ENCODE measurements around the gene UBE2D3.

UBE2D3 gene

DNA sequence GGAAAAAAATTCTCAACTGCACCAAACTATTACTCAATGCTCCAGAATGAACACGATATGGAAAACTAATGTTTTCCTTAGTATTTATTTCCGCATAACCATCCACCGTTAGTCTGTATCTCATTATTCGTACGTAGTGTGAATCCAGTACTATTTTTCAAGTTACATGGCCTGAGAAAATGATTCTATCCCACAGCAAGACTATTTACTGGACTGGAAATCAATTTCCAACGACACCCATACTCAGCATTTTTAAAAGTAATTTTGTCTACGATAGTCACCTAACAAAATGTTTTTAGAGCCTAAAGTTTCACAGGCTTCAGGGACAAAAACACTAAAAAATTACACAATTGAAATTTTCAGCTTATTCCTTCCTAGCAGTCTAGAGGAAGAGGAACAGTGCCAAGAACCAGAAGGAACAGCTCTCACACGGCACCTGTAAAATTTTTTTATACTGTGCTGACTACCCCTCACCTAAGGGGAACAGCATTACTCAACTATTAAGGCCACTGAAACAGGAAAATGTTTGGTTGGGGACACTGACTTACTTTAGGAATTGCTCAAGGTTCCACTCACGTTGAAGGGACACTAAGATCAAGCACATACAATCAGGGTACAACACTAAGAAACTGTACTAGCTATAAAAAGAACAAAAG, 9.6 kb downstream of the UBE2D3 start:
- H3K4me3 ChIP-seq = no peak overlapping the region
- peak overlapping the region; percentile 38; the same call in 1 of the 2 replicates for H3K27ac ChIP-seq
- no peak for DNase-seq (ENCODE audit: low read depth, low spot score)
- no peaks in the 10 kb centered on the region; the same call in none of the 2 replicates for H3K9me3 ChIP-seq (ENCODE audit: low read depth, low read length)
- H3K9ac ChIP-seq (ENCODE audit: insufficient read length) = no peak overlapping the region
- TF ChIP-seq FOXP2 (optimal IDR thresholded peaks at IDR 0.05; ENCODE audit: control extremely low read depth, extremely low read length, insufficient read depth) (no peak), POLR2AphosphoS5 (IDR thresholded peaks at IDR 0.05; ENCODE audit: borderline replicate concordance, low read depth, low read length) (no peak), EZH2 (IDR thresholded peaks at IDR 0.05) (no peak)
- H3K36me3 ChIP-seq (ENCODE audit: insufficient read depth, low read length) = peaks cover 93% of the 10 kb centered on the region

DNA sequence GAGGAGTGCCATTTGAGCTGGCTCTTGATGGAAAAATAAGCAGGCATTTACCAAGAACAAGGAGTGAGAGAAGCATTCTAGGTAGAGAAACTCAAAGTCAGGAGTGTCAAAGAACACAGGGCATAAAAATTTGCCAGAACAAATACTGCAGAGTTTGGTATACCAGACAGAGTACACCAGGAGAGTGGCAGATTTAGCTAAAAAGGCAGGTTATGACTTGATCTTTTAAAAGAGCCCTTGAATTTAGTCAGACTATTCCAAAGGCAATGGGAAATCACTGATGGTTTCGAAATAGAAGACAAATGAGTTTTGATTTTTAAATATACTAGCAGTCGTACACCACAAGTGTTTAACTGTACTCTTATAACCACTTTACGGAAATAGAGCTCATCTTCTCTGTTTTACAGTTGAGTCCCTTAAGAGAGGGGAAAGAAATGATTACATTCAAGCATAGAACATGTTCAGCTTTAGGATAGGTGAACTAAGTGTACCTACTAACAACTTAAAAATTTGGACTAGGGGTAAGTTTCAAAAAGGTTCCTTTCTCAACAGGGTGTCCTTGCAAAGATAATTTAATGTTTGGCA, 10.2 kb downstream of the UBE2D3 start:
- no peak for DNase-seq (ENCODE audit: low read depth, low spot score)
- Histone ChIP-seq H3K4me3 (no peak overlapping the region), H3K9ac (ENCODE audit: insufficient read length) (no peak overlapping the region), H3K36me3 (ENCODE audit: insufficient read depth, low read length) (peaks cover 93% of the 10 kb centered on the region), H3K27ac (peak overlapping the region; percentile 38; the same call in 1 of the 2 replicates), H3K9me3 (ENCODE audit: low read depth, low read length) (no peaks in the 10 kb centered on the region; the same call in none of the 2 replicates)
- TF ChIP-seq EZH2 (IDR thresholded peaks at IDR 0.05) (no peak), FOXP2 (optimal IDR thresholded peaks at IDR 0.05; ENCODE audit: control extremely low read depth, extremely low read length, insufficient read depth) (no peak), POLR2AphosphoS5 (IDR thresholded peaks at IDR 0.05; ENCODE audit: borderline replicate concordance, low read depth, low read length) (no peak)

DNA sequence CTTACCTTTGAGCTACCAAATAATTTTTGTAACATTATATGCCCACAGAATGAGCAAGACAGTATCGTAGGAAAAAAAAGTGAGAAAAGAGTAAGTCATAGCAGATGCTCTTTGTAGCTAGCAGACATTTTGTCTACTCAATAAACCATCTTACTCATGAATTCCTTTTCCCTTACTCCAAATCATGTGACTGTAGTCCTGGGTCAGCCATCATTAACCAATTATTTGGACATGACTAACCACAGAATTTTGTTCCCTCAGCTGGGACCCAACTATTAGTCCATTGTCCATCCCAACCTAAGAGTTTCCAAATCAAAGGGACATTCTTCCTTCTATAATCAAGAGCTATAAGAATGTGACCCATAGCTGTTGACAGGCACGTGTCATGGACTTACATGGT, 11.4 kb downstream of the UBE2D3 start:
- H3K27ac ChIP-seq = no peak overlapping the region
- no peak for DNase-seq (ENCODE audit: low read depth, low spot score)

GRCh38 chr4:102809691-102810090, 17.7 kb downstream of the UBE2D3 start:
- Histone ChIP-seq H3K9me3 (ENCODE audit: low read depth, low read length) (no peaks in the 10 kb centered on the region), H3K4me3 (no peak overlapping the region), H3K9ac (ENCODE audit: insufficient read length) (no peak overlapping the region), H3K36me3 (ENCODE audit: insufficient read depth, low read length) (peaks cover 89% of the 10 kb centered on the region), H3K27ac (no peak overlapping the region)
- no peak for TF ChIP-seq POLR2AphosphoS5 (IDR thresholded peaks at IDR 0.05; ENCODE audit: borderline replicate concordance, low read depth, low read length)
- TF ChIP-seq FOXP2 (optimal IDR thresholded peaks at IDR 0.05; ENCODE audit: control extremely low read depth, extremely low read length, insufficient read depth) = no peak
- TF ChIP-seq EZH2 (IDR thresholded peaks at IDR 0.05) = no peak
- no peak for DNase-seq (ENCODE audit: low read depth, low spot score)

More for the DNA sequence above, 11.4 kb downstream of the UBE2D3 start:
- Histone ChIP-seq H3K4me3 (no peak overlapping the region), H3K36me3 (ENCODE audit: insufficient read depth, low read length) (peaks cover 90% of the 10 kb centered on the region), H3K9me3 (ENCODE audit: low read depth, low read length) (no peaks in the 10 kb centered on the region; the same call in 1 of the 2 replicates), H3K9ac (ENCODE audit: insufficient read length) (no peak overlapping the region)
- no peak for TF ChIP-seq FOXP2 (optimal IDR thresholded peaks at IDR 0.05; ENCODE audit: control extremely low read depth, extremely low read length, insufficient read depth)
- no peak for TF ChIP-seq EZH2 (IDR thresholded peaks at IDR 0.05)
- TF ChIP-seq POLR2AphosphoS5 (IDR thresholded peaks at IDR 0.05; ENCODE audit: borderline replicate concordance, low read depth, low read length) = no peak

DNA sequence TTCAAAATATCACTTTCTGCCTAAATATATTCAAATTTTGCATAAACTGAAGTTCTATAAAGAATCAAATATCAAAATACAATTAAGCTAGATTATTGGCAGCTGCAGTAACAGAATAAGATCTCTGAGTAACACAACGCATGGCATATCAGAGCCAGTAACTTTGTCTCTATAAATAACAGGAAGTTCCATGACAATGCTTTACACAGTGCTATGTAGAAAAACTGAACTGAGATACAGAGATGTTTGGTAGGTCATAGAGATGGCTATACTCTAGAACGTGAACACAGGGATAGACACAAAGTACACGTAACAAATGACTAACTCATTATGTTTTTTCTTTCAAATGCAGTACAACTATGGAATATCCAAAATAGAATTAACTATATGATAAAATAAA, 18.2 kb downstream of the UBE2D3 start:
- Histone ChIP-seq H3K27ac (0 out of 2 replicates have a peak overlapping the region, but pooled peaks have one; percentile 17), H3K4me3 (no peak overlapping the region), H3K36me3 (ENCODE audit: insufficient read depth, low read length) (peaks cover 90% of the 10 kb centered on the region), H3K9me3 (ENCODE audit: low read depth, low read length) (no peaks in the 10 kb centered on the region), H3K9ac (ENCODE audit: insufficient read length) (no peak overlapping the region)
- no peak for TF ChIP-seq POLR2AphosphoS5 (IDR thresholded peaks at IDR 0.05; ENCODE audit: borderline replicate concordance, low read depth, low read length)
- no peak for DNase-seq (ENCODE audit: low read depth, low spot score)

GRCh38 chr4:102808009-102808408, 19.3 kb downstream of the UBE2D3 start:
- H3K27ac ChIP-seq = 0 out of 2 replicates have a peak overlapping the region, but pooled peaks have one; percentile 42
- H3K4me3 ChIP-seq = no peak overlapping the region
- no peak overlapping the region for H3K9ac ChIP-seq (ENCODE audit: insufficient read length)
- DNase-seq (ENCODE audit: low read depth, low spot score) = no peak
- H3K36me3 ChIP-seq (ENCODE audit: insufficient read depth, low read length) = peaks cover 91% of the 10 kb centered on the region
- TF ChIP-seq EZH2 (IDR thresholded peaks at IDR 0.05) (no peak), FOXP2 (optimal IDR thresholded peaks at IDR 0.05; ENCODE audit: control extremely low read depth, extremely low read length, insufficient read depth) (no peak), POLR2AphosphoS5 (IDR thresholded peaks at IDR 0.05; ENCODE audit: borderline replicate concordance, low read depth, low read length) (no peak)
- no peaks in the 10 kb centered on the region for H3K9me3 ChIP-seq (ENCODE audit: low read depth, low read length)

GRCh38 chr4:102807345-102807744, 20.0 kb downstream of the UBE2D3 start:
- DNase-seq (ENCODE audit: low read depth, low spot score) = no peak
- no peak overlapping the region for H3K9ac ChIP-seq (ENCODE audit: insufficient read length)
- H3K27ac ChIP-seq = no peak overlapping the region
- peaks cover 91% of the 10 kb centered on the region for H3K36me3 ChIP-seq (ENCODE audit: insufficient read depth, low read length)
- H3K4me3 ChIP-seq = no peak overlapping the region
- TF ChIP-seq POLR2AphosphoS5 (IDR thresholded peaks at IDR 0.05; ENCODE audit: borderline replicate concordance, low read depth, low read length) = no peak
- no peaks in the 10 kb centered on the region for H3K9me3 ChIP-seq (ENCODE audit: low read depth, low read length)

DNA sequence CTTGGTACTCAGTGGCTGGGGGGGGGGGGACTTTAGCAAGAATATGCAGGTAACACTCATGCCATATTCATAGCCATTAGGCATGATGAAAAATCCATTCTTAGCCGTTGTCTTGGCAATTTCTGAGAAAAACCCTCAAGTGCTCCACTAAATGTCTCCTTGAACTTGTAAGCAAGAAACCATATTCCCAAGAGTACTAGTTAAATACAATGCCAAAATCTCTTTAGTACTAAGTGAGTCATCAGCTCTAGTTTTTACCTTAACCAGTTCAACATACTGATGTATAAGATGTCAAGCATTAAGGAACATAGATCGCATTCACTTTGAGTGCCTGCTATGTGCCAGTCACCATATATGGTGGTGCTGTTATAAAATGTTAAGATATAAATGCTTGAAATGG, 27.5 kb downstream of the UBE2D3 start:
- peaks cover 98% of the 10 kb centered on the region for H3K36me3 ChIP-seq (ENCODE audit: insufficient read depth, low read length)
- no peak overlapping the region for H3K4me3 ChIP-seq
- H3K9me3 ChIP-seq (ENCODE audit: low read depth, low read length) = no peaks in the 10 kb centered on the region
- no peak for TF ChIP-seq POLR2AphosphoS5 (IDR thresholded peaks at IDR 0.05; ENCODE audit: borderline replicate concordance, low read depth, low read length)
- no peak for TF ChIP-seq EZH2 (IDR thresholded peaks at IDR 0.05)
- TF ChIP-seq FOXP2 (optimal IDR thresholded peaks at IDR 0.05; ENCODE audit: control extremely low read depth, extremely low read length, insufficient read depth) = no peak
- no peak for DNase-seq (ENCODE audit: low read depth, low spot score)
- H3K9ac ChIP-seq (ENCODE audit: insufficient read length) = no peak overlapping the region
- H3K27ac ChIP-seq = 0 out of 2 replicates have a peak overlapping the region, but pooled peaks have one; percentile 28
